Memory B cell (primary cell): ENCODE data around the gene AP2A1.

Experiments used
- ATAC-seq: fragments of 150-1000 bp; cut with Tn5 transposase; 2 replicates; pipeline ENCODE4 v1.10.0; 2021; ENCODE audit warnings: low read depth, mild to moderate bottlenecking, moderate library complexity
- DNase-seq, 2 donors: peaks; one replicate each; pipeline ENCODE4 v3.0.0; 2022; ENCODE audit warnings: low spot score in 2 of 2
- H3K27ac Mint-ChIP-seq: one replicate; pipeline ENCODE4 v1.8.0; 2022; ENCODE audit warnings: mild to moderate bottlenecking, moderate library complexity, mixed read lengths
- H3K27me3 Mint-ChIP-seq: one replicate; pipeline ENCODE4 v1.8.0; 2022; ENCODE audit warnings: mixed read lengths
- H3K36me3 Mint-ChIP-seq: one replicate; pipeline ENCODE4 v1.8.0; 2022; ENCODE audit warnings: mild to moderate bottlenecking, mixed read lengths
- H3K4me1 Mint-ChIP-seq: one replicate; pipeline ENCODE4 v1.8.0; 2022; ENCODE audit warnings: mixed read lengths
- H3K4me3 Mint-ChIP-seq: one replicate; pipeline ENCODE4 v1.8.0; 2022; ENCODE audit warnings: mild to moderate bottlenecking, moderate library complexity, mixed read lengths
- H3K9me3 Mint-ChIP-seq: one replicate; pipeline ENCODE4 v1.8.0; 2022; ENCODE audit warnings: mixed read lengths

Gene AP2A1

GRCh38 chr19:49837009-49837310, 70.2 kb downstream of the AP2A1 start:
- Mint-ChIP-seq H3K4me1 (peaks cover 2% of the 10 kb centered on the region), H3K9me3 (no peaks in the 10 kb centered on the region), H3K36me3 (peaks cover 42% of the 10 kb centered on the region), H3K4me3 (no peak overlapping the region), H3K27me3 (no peaks in the 10 kb centered on the region), H3K27ac (peak overlapping the region; percentile 62)
- ATAC-seq = no peak
- DNase-seq = no peak

- Mint-ChIP-seq H3K36me3 (peaks cover 40% of the 10 kb centered on the region), H3K27ac (peak overlapping the region; percentile 62), H3K9me3 (no peaks in the 10 kb centered on the region)
These were observed 70.6 kb downstream of the AP2A1 start for GRCh38 chr19:49837425-49837824.

GRCh38 chr19:49838885-49839588, 72.2 kb downstream of the AP2A1 start:
- H3K4me3 Mint-ChIP-seq = no peak overlapping the region
- peaks cover 34% of the 10 kb centered on the region for H3K36me3 Mint-ChIP-seq
- H3K4me1 Mint-ChIP-seq = peaks cover 8% of the 10 kb centered on the region
- DNase-seq (no peak), ATAC-seq (no peak)
- no peaks in the 10 kb centered on the region for H3K27me3 Mint-ChIP-seq
- peak overlapping the region; percentile 9 for H3K27ac Mint-ChIP-seq
- no peaks in the 10 kb centered on the region for H3K9me3 Mint-ChIP-seq

More at GRCh38 chr19:49837425-49837824, 70.6 kb downstream of the AP2A1 start:
- Mint-ChIP-seq H3K4me3 (no peak overlapping the region), H3K27me3 (no peaks in the 10 kb centered on the region), H3K4me1 (peaks cover 3% of the 10 kb centered on the region)
- no peak for DNase-seq
- no peak for ATAC-seq

GRCh38 chr19:49839713-49840112, 72.9 kb downstream of the AP2A1 start:
- Mint-ChIP-seq H3K4me3 (no peak overlapping the region), H3K4me1 (peaks cover 9% of the 10 kb centered on the region), H3K27me3 (no peaks in the 10 kb centered on the region), H3K9me3 (no peaks in the 10 kb centered on the region), H3K27ac (no peak overlapping the region), H3K36me3 (peaks cover 33% of the 10 kb centered on the region)
- no peak for ATAC-seq
- no peak for DNase-seq

- Mint-ChIP-seq H3K36me3 (peaks cover 29% of the 10 kb centered on the region), H3K27me3 (no peaks in the 10 kb centered on the region), H3K4me3 (no peak overlapping the region), H3K9me3 (no peaks in the 10 kb centered on the region), H3K4me1 (peaks cover 9% of the 10 kb centered on the region), H3K27ac (no peak overlapping the region)
- ATAC-seq (no peak), DNase-seq (no peak)
These were observed 73.5 kb downstream of the AP2A1 start for GRCh38 chr19:49840321-49840720.

GRCh38 chr19:49840736-49841249, 74.0 kb downstream of the AP2A1 start:
- Mint-ChIP-seq H3K36me3 (peaks cover 29% of the 10 kb centered on the region), H3K4me3 (no peak overlapping the region), H3K4me1 (peaks cover 9% of the 10 kb centered on the region), H3K27me3 (no peaks in the 10 kb centered on the region), H3K9me3 (no peaks in the 10 kb centered on the region), H3K27ac (peak overlapping the region; percentile 86)
- no peak for ATAC-seq
- DNase-seq = no peak

GRCh38 chr19:49843265-49843664, 76.5 kb downstream of the AP2A1 start:
- DNase-seq (peak in 1 of 2 donors; percentile 71), ATAC-seq (peak; percentile 99)
- H3K36me3 Mint-ChIP-seq = peaks cover 16% of the 10 kb centered on the region
- peaks cover 11% of the 10 kb centered on the region for H3K4me1 Mint-ChIP-seq
- H3K27ac Mint-ChIP-seq = peak overlapping the region; percentile 86
- no peaks in the 10 kb centered on the region for H3K9me3 Mint-ChIP-seq
- peak overlapping the region; percentile 60 for H3K4me3 Mint-ChIP-seq
- H3K27me3 Mint-ChIP-seq = no peaks in the 10 kb centered on the region

- ATAC-seq (no peak), DNase-seq (no peak)
- Mint-ChIP-seq H3K9me3 (peaks cover 6% of the 10 kb centered on the region), H3K4me3 (peak overlapping the region; percentile 79), H3K27me3 (no peaks in the 10 kb centered on the region), H3K27ac (peak overlapping the region; percentile 86), H3K36me3 (peaks cover 8% of the 10 kb centered on the region), H3K4me1 (peaks cover 16% of the 10 kb centered on the region)
These were observed 77.6 kb downstream of the AP2A1 start for GRCh38 chr19:49844138-49845095.

- Mint-ChIP-seq H3K4me1 (peaks cover 23% of the 10 kb centered on the region), H3K27ac (no peak overlapping the region), H3K4me3 (no peak overlapping the region), H3K36me3 (peaks cover 6% of the 10 kb centered on the region), H3K9me3 (peaks cover 6% of the 10 kb centered on the region), H3K27me3 (no peaks in the 10 kb centered on the region)
- ATAC-seq (no peak), DNase-seq (no peak)
These were observed 78.6 kb downstream of the AP2A1 start for GRCh38 chr19:49845414-49845813.

- H3K4me3 Mint-ChIP-seq = no peak overlapping the region
- H3K27me3 Mint-ChIP-seq = no peaks in the 10 kb centered on the region
- DNase-seq = no peak
- no peak for ATAC-seq
- peaks cover 21% of the 10 kb centered on the region for H3K4me1 Mint-ChIP-seq
- H3K36me3 Mint-ChIP-seq = peaks cover 3% of the 10 kb centered on the region
- H3K27ac Mint-ChIP-seq = no peak overlapping the region
- peaks cover 6% of the 10 kb centered on the region for H3K9me3 Mint-ChIP-seq
These were observed 79.6 kb downstream of the AP2A1 start for GRCh38 chr19:49846408-49846807.

GRCh38 chr19:49847731-49848696, 81.2 kb downstream of the AP2A1 start:
- H3K4me1 Mint-ChIP-seq = peaks cover 26% of the 10 kb centered on the region

GRCh38 chr19:49848938-49849337, 82.1 kb downstream of the AP2A1 start:
- DNase-seq (no peak), ATAC-seq (no peak)
- H3K27ac Mint-ChIP-seq = no peak overlapping the region
- H3K4me3 Mint-ChIP-seq = peak overlapping the region; percentile 46
- H3K36me3 Mint-ChIP-seq = peaks cover 3% of the 10 kb centered on the region
- H3K4me1 Mint-ChIP-seq = peaks cover 27% of the 10 kb centered on the region
- peaks cover 6% of the 10 kb centered on the region for H3K9me3 Mint-ChIP-seq
- no peaks in the 10 kb centered on the region for H3K27me3 Mint-ChIP-seq

More at GRCh38 chr19:49847731-49848696, 81.2 kb downstream of the AP2A1 start:
- Mint-ChIP-seq H3K27me3 (no peaks in the 10 kb centered on the region), H3K27ac (no peak overlapping the region), H3K36me3 (peaks cover 3% of the 10 kb centered on the region), H3K9me3 (peaks cover 6% of the 10 kb centered on the region), H3K4me3 (no peak overlapping the region)
- ATAC-seq (no peak), DNase-seq (no peak)

- peaks cover 25% of the 10 kb centered on the region for H3K4me1 Mint-ChIP-seq
- H3K27me3 Mint-ChIP-seq = no peaks in the 10 kb centered on the region
- H3K9me3 Mint-ChIP-seq = peaks cover 6% of the 10 kb centered on the region
- ATAC-seq = no peak
- H3K27ac Mint-ChIP-seq = peak overlapping the region; percentile 97
- DNase-seq = no peak
- H3K36me3 Mint-ChIP-seq = peaks cover 3% of the 10 kb centered on the region
- H3K4me3 Mint-ChIP-seq = peak overlapping the region; percentile 90
These were observed 82.8 kb downstream of the AP2A1 start for GRCh38 chr19:49849433-49850220.
